Activated T-helper 9 cell treated with anti-CD3 and anti-CD28 coated beads, Interleukin-2, amount 50 U/mL, for 16 hours (primary cell): ENCODE data around the gene MAPK8IP1.

Source experiments
- DNase-seq: peaks from one replicate; pipeline ENCODE4 v3.0.0-alpha.2; 2020; ENCODE audit warnings: low read depth

The MAPK8IP1 gene

GRCh38 chr11:45926536-45927331 is 41.3 kb downstream of the MAPK8IP1 start:
- DNase-seq = no peak

DNA sequence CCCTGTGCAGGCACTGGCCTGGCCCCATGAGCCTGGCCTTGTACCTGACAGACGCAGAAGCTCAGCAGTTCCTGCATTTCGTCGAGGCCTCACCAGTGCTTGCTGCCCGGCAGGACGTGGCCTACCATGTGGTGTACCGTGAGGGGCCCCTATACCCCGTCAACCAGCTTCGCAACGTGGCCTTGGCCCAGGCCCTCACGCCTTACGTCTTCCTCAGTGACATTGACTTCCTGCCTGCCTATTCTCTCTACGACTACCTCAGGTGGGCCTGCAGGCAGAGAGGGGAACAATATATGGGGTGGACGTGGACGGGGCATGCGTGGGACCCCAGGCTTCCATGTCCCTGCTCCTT is 41.9 kb downstream of the MAPK8IP1 start:
- DNase-seq = no peak

DNA sequence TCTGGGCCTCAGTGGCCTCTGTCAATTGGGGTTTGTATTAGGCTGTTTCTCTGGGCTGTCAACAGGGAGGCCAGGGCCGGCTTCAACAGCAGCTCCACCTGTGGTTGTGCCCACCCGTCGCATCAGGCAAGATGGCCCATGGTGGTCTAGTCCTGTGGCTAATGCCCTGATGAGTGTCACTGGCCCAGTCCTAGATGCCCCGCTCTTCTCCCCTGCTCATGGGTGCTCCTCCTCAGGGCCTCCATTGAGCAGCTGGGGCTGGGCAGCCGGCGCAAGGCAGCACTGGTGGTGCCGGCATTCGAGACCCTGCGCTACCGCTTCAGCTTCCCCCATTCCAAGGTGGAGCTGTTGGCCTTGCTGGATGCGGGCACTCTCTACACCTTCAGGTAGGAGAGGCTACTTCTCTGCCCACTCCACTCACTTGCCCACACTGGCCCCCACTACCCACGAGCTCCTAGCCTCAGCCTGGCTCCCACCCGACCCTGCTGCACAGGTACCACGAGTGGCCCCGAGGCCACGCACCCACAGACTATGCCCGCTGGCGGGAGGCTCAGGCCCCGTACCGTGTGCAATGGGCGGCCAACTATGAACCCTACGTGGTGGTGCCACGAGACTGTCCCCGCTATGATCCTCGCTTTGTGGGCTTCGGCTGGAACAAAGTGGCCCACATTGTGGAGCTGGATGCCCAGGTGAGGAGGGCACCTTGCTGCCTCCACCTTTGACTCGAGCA is 42.4 kb downstream of the MAPK8IP1 start:
- DNase-seq = no peak

- no peak for DNase-seq
Observed at GRCh38 chr11:45928535-45929215, 43.2 kb downstream of the MAPK8IP1 start.

DNA sequence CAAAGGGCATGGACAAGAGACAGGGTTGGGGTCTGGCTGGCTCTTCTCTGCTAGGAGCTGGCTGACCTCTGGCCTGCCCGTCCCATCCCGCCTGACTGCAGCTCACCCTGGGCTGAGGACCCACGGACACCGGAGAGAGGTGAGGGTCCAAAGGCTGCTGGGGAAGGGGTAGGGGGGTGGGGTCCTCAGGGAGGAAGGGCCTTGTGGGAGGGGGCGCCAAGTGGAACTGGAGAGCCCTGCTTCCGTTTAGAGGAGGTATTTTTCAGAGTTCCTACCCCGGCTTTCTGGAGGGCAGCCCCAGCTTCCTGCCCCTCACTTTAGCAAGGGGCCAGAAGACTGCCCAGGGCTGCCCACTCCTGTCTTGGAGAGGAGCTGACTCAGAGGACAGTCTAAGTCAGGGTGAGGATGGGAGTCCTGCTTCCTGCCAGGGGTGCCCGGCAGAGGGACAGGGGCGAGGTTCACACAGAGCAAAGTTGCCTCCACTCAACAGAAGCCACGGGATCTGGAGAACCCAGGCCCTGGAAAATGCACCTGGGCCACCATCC is 44.1 kb downstream of the MAPK8IP1 start:
- no peak for DNase-seq

DNA sequence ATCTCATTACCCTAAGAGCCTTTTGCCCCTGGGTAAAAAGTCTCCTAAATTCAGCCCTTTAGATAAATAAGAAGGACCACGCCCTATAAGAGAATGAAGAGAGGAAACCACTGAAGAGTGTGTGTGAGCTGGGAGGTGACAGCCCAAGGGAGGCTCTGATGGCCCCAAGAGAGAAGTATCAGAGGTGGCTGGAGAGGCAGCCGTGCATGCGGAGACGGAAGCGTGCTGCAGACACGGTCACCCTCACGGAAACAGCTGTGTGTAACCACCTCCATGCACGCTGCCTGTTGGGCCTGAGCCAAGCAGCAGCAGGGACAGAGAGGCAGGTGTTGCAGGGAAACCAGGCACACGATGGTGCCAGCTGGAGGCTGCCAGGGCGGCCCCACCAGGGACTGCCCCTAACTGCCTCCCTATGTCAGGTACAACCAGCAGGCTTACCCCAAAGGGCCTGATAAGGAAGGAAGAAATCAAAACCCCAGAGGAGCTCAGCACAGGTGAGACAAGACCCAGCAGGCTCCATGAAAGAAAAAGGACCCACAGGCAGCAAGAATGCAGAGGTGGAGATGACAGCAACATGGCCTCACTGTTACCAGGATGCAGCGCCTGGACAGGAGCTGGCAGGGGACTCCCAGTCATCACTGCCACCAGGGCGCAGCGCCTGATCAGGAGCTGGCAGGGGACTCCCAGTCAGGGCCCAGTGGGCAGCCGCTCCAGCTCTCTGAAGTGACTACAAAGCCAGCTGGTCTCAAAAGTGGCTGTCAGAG is 44.8 kb downstream of the MAPK8IP1 start:
- DNase-seq = no peak

DNA sequence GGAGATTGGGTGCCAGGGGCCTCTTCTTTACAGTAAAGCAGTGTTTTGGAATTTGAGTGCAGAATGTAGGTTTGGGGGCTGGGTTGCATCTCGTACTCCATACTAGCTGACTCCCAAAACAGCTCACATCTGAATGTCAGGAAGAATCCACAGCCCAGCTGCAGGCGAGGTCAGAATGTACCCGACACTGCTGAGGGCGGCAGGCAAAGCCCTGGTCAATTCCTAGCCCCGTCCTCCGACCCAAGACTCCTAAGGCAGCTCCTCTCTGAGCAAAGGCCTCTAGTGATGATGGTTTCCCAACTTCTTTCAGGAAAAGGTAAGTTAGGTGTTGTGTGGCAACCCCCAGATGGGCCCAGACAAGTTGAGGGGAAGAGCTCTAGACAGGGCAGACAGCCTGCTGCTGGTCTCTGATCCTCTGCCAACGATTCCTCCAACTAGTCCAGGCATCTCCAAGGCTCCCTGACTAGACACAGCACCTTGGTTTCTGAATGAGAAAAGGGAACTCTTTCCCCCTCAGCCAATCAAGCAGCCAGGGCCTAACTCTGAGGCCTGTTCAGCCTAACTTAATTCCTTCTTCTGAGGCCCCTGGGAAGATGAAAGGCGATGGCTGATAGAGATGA is 45.6 kb downstream of the MAPK8IP1 start:
- DNase-seq = no peak

DNA sequence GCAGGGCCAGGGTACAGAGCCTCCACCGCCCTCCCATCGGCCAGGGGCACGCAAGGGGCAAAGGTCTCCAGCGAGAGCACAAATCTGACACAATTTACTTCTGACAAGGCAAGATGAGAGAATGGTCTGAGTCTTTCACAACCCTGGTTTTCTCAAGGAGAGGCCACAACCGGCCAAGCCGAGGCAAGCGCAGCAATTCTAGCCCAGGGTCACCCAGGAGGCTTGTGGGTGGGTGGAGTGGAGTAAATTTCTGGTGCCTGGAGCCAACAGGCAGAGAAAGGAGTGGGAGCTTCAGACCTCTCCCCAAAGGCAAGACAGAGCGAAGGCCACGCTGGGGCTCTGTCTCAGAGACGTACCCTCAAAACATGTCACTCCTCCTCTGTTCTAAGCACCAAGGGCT is 46.3 kb downstream of the MAPK8IP1 start:
- DNase-seq = no peak

- no peak for DNase-seq
Observed at GRCh38 chr11:45932217-45932616, 46.8 kb downstream of the MAPK8IP1 start.

GRCh38 chr11:45933131-45933831 is 47.8 kb downstream of the MAPK8IP1 start:
- no peak for DNase-seq

DNA sequence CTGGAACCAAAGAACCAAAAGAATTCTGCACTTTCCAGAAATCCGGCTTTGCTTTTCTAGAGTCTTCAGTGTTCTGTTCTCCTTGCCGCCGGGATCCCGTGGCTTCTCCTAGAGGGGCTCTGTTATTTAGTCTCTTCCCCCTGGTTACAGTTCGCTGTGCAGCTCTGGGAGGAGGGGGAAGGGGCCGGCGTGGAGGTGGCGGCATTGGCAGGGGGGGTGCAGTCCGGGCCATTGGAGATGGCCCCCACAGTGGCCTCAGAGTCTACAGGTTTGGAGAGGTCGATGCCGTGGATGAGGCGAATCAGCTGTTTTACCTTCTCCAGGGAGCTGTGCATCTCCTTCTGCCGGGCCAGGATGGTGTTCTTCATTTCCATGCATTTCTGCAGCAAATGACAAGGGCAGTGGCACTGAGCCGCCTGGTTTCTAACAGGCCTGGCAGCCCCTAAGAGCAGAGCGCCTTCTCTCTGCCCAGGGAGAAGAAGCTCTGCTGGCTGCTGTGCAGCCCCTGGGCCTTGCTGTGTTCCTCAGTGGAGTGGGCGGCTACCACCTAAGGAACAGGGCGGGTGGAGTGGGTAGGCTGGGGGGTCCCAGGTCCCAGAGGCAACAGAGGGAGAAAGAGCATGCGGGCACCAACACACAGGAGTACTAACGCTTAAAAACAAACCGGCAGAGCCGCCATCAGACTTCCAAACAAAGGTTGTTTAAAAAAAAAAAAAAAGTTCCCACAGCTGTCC is 48.6 kb downstream of the MAPK8IP1 start:
- no peak for DNase-seq

DNA sequence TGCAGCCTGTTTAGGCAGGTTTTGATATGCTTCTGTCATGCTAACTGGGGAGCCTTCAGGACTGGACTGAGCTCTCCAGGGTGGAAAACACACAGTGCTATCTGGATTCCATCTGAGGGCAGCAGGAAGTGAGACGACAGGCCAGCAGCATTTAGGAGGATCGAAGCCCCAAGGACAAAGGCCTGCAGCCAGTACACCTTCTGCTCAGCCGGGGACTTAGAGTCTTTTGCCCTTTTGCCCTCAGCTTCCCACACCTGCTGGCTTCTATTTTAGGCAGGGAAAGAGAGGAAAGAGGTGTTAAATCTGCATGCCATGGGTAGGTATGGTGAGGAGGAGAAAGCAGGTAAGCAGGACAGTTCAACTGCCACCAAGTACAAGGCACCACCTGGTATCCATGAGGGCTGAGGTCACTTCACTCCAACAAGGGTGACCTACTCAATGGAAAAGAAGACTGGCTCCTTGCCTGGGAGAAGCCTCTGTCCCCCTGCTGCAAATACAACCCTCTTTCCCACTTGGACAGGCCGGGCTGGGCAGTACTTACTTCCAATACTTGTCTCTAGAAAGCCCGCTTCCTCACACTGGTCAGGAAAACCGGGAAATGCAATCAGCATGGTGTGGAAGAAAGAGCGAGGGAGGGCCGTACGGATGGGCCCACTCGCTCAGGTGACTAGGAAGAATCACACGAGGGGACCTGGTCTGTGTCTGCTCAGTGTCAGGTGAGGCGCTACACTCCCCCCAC is 49.3 kb downstream of the MAPK8IP1 start:
- no peak for DNase-seq

DNA sequence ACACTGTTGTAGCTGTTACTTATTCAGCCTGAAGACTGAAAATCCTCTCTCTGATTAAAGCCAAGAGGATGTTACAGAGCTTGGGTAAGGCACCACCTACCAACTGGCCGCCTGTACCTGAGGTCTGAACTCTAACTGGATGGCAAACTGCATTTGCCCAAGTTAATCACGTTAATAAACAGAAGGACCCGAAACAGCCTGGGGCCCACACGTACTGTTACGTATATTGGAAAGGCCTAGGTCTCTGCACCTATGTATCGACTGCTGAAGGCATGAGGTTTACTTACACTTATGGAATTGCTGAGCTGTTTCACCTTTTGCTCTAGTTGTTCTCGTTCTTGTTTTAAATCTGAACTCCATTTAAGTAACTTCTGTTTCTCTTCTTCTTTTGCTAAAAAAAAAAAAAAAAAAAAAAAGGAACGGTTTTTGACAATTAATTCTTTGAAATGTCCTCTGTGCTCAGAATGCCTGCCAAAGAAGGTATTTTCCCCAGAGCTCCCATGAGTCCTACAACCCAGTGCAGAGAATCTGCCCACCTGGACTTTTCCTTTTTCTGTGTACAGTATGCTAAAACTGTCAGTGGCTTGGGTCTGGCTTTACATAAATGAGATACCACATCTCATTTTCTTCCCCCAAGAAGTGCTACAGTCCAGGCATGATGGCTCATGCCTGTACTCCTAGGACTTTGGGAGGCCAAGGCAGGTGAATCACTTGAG is 50.1 kb downstream of the MAPK8IP1 start:
- no peak for DNase-seq

DNA sequence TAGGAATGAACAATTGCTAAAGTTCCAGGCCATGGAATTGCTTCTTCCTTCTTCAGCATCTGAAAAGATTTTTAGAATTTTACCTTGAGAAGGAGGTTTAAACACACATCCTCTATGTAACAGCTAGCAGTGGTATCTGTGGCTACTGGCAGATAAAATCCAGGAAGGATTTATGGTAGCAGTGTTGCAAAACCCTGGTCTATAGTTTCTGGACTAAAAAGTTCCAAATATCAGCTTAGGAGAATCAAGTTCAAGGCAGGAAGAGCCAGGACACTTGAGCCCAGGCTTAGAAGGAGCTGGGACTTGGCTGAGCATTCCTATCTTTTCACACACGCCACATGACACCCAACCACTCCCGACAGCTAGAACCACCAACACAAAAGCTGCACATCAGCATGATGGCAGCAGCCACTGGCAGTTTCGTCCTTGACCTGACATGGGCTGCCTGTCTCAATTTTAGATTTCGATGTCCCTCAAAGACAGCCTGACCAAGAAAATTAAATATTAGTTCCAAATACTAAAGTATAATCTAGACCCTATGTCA is 51.1 kb downstream of the MAPK8IP1 start:
- no peak for DNase-seq

- no peak for DNase-seq
Observed at GRCh38 chr11:45937916-45938315, 52.5 kb downstream of the MAPK8IP1 start.

DNA sequence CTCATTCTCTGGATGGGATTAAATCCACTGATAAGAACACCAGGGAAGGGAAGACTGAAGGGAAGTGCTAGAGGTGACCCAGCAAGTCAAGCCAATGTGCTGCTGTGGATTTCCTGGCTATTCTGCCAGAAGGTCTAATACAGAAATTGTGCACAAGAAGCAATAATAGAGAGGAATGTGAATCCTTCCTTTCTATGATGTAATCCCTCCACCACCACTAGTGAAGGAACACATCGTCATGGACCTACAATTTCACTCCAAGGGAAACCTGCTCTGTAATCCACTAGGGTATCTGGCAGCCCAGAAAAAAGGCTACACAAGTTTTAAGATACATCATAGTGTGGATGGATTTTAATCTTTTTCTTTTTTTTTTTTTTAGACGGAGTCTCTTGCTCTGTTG is 54.4 kb downstream of the MAPK8IP1 start:
- no peak for DNase-seq

- DNase-seq = no peak
Observed at GRCh38 chr11:45941285-45941684, 55.8 kb downstream of the MAPK8IP1 start.

GRCh38 chr11:45942381-45942780 is 56.9 kb downstream of the MAPK8IP1 start:
- DNase-seq = no peak
